ENCODE results near the gene SGCE. TPM values are rescaled to one million over a fixed set of nuclear protein-coding genes. Genes with fewer than 3 reads are reported as not detected.

The SGCE gene
- total RNA-seq = 112 TPM

GRCh38 chr7:94655848-94656657 is at the start of gene SGCE:
Gene SGCE (minus strand): TSS chr7:94656133. CDS start chr7:94656098, 35 bp downstream.

Other genes with a start within 250 kb of the SGCE start
- gene CASD1, start 146.3 kb downstream of the SGCE start, total RNA-seq = 37.4 TPM

All from metanephros (tissue), 1 donor.